H9 (cell line): ENCODE data around the gene ANKRD44. TPM values are rescaled to one million over a fixed set of nuclear protein-coding genes. Genes with fewer than 3 reads are reported as not detected.

Experiments used
- DNase-seq: peaks from one replicate; pipeline ENCODE4 v3.0.0-alpha.2; 2017
- H2AFZ ChIP-seq: one replicate; pipeline ENCODE4 v1.6.1; 2013; ENCODE audit warnings: mild to moderate bottlenecking, low read length, control low read depth, moderate library complexity
- H2AK5ac ChIP-seq: 2 replicates; pipeline ENCODE4 v1.6.1; 2013; ENCODE audit warnings: low read length, control low read depth, mixed read lengths; ENCODE audit not compliant: insufficient read length
- H2BK120ac ChIP-seq: one replicate; pipeline ENCODE4 v1.6.1; 2013; ENCODE audit warnings: low read depth, mild to moderate bottlenecking, low read length, control low read depth, inconsistent platforms; ENCODE audit not compliant: poor library complexity, severe bottlenecking
- H2BK12ac ChIP-seq: 2 replicates; pipeline ENCODE4 v1.6.1; 2013; ENCODE audit warnings: low read length, control low read depth, mixed read lengths, low read depth; ENCODE audit not compliant: insufficient read length
- H2BK15ac ChIP-seq: 2 replicates; pipeline ENCODE4 v1.6.1; 2013; ENCODE audit warnings: low read depth, low read length, control low read depth
- H2BK20ac ChIP-seq: one replicate; pipeline ENCODE4 v1.6.1; 2013; ENCODE audit warnings: low read depth, mild to moderate bottlenecking, low read length, control low read depth, inconsistent platforms; ENCODE audit not compliant: poor library complexity, severe bottlenecking
- H2BK5ac ChIP-seq: 2 replicates; pipeline ENCODE4 v1.6.1; 2013; ENCODE audit warnings: low read length, control low read depth, mixed read lengths; ENCODE audit not compliant: insufficient read length
- H3K14ac ChIP-seq: 2 replicates; pipeline ENCODE4 v1.6.1; 2013; ENCODE audit warnings: low read length, control low read depth; ENCODE audit not compliant: insufficient read depth
- H3K18ac ChIP-seq: 2 replicates; pipeline ENCODE4 v1.6.1; 2013; ENCODE audit warnings: low read depth, mild to moderate bottlenecking, mixed read lengths, low read length, control low read depth; ENCODE audit not compliant: insufficient read length
- H3K23ac ChIP-seq: 2 replicates; pipeline ENCODE4 v1.6.1; 2013; ENCODE audit warnings: low read length, control low read depth, mixed read lengths, low read depth; ENCODE audit not compliant: insufficient read length
- H3K23me2 ChIP-seq: 2 replicates; pipeline ENCODE4 v1.6.1; 2013; ENCODE audit warnings: low read depth, mild to moderate bottlenecking, mixed read lengths, low read length, control low read depth; ENCODE audit not compliant: insufficient read length, poor library complexity, severe bottlenecking
- H3K27ac ChIP-seq: 2 replicates; pipeline ENCODE4 v1.5.1; 2013; ENCODE audit warnings: low read length, control low read depth, mixed read lengths, low read depth; ENCODE audit not compliant: insufficient read length
- H3K27me3 ChIP-seq: 2 replicates; pipeline ENCODE4 v1.6.1; 2013; ENCODE audit warnings: low read length, control low read depth, inconsistent platforms; ENCODE audit not compliant: insufficient read depth
- H3K4ac ChIP-seq: 2 replicates; pipeline ENCODE4 v1.6.1; 2013; ENCODE audit warnings: low read depth, mild to moderate bottlenecking, control low read depth, inconsistent platforms, low read length, moderate library complexity
- H3K4me1 ChIP-seq: 2 replicates; pipeline ENCODE4 v1.6.1; 2013; ENCODE audit warnings: low read length, control low read depth, inconsistent platforms; ENCODE audit not compliant: insufficient read depth
- H3K4me2 ChIP-seq: 2 replicates; pipeline ENCODE4 v1.6.1; 2013; ENCODE audit warnings: low read length, control low read depth, mixed read lengths; ENCODE audit not compliant: insufficient read length, insufficient read depth
- H3K56ac ChIP-seq: 2 replicates; pipeline ENCODE4 v1.6.1; 2013; ENCODE audit warnings: low read depth, mild to moderate bottlenecking, mixed read lengths, low read length, control low read depth; ENCODE audit not compliant: insufficient read length
- H3K79me1 ChIP-seq: 2 replicates; pipeline ENCODE4 v1.6.1; 2013; ENCODE audit warnings: low read depth, mild to moderate bottlenecking, moderate library complexity, low read length, control low read depth, inconsistent platforms; ENCODE audit not compliant: insufficient read depth, poor library complexity, severe bottlenecking
- H3K79me2 ChIP-seq: 2 replicates; pipeline ENCODE4 v1.6.1; 2013; ENCODE audit warnings: low read length, control low read depth, inconsistent platforms; ENCODE audit not compliant: insufficient read depth
- H3K9ac ChIP-seq: 2 replicates; pipeline ENCODE4 v1.6.1; 2013; ENCODE audit warnings: low read length, control low read depth, mixed read lengths; ENCODE audit not compliant: insufficient read length; ENCODE audit errors: extremely low read depth
- H3K9me3 ChIP-seq: one replicate; pipeline ENCODE4 v1.6.1; 2013; ENCODE audit warnings: low read depth, low read length, inconsistent platforms; ENCODE audit not compliant: control insufficient read depth
- H3T11ph ChIP-seq: one replicate; pipeline ENCODE4 v1.6.1; 2013; ENCODE audit warnings: mild to moderate bottlenecking, low read length, control low read depth, inconsistent platforms
- H4K20me1 ChIP-seq: one replicate; pipeline ENCODE4 v1.6.1; 2013; ENCODE audit not compliant: control insufficient read depth, insufficient read length, insufficient read depth
- H4K5ac ChIP-seq: 2 replicates; pipeline ENCODE4 v1.6.1; 2013; ENCODE audit warnings: low read depth, mild to moderate bottlenecking, mixed read lengths, low read length, control low read depth; ENCODE audit not compliant: insufficient read length
- H4K8ac ChIP-seq: replicated peaks from 2 replicates; pipeline ENCODE4 v1.6.1; 2013; ENCODE audit warnings: low read length, control low read depth, mixed read lengths, low read depth; ENCODE audit not compliant: insufficient read length
- H4K91ac ChIP-seq: 2 replicates; pipeline ENCODE4 v1.6.1; 2013; ENCODE audit warnings: low read depth, mild to moderate bottlenecking, moderate library complexity, mixed read lengths, low read length, control low read depth; ENCODE audit not compliant: insufficient read length
- H3K27ac Mint-ChIP-seq, 3 experiments: 2 replicates in 2 of 3; 3 replicates in 1 of 3; pipeline ENCODE4 v1.8.0; 2020 to 2021; ENCODE audit warnings: mixed read lengths in 3 of 3, mild to moderate bottlenecking in 1 of 3, moderate library complexity in 1 of 3
- H3K27me3 Mint-ChIP-seq: 2 replicates; pipeline ENCODE4 v1.8.0; 2021; ENCODE audit warnings: low read depth, mild to moderate bottlenecking, moderate library complexity, mixed read lengths
- H3K36me3 Mint-ChIP-seq, 3 experiments: 2 replicates in 2 of 3; 3 replicates in 1 of 3; pipeline ENCODE4 v1.8.0; 2020 to 2021; ENCODE audit warnings: low read depth in 3 of 3, mixed read lengths in 3 of 3; ENCODE audit not compliant: insufficient read depth in 1 of 3
- H3K4me1 Mint-ChIP-seq, 2 experiments: 2 replicates each; pipeline ENCODE4 v1.8.0; 2020; ENCODE audit warnings: mixed read lengths in 2 of 2
- H3K4me3 Mint-ChIP-seq, 2 experiments: 2 replicates in 1 of 2; 3 replicates in 1 of 2; pipeline ENCODE4 v1.8.0; 2020 to 2021; ENCODE audit warnings: mild to moderate bottlenecking in 2 of 2, mixed read lengths in 2 of 2, moderate library complexity in 1 of 2
- H3K9me3 Mint-ChIP-seq, 2 experiments: 2 replicates in 1 of 2; 3 replicates in 1 of 2; pipeline ENCODE4 v1.8.0; 2020; ENCODE audit warnings: mild to moderate bottlenecking in 2 of 2, mixed read lengths in 2 of 2, moderate library complexity in 1 of 2
- WGBS: extraction: QIAGEN DNeasy Blood & Tissue Kit; methylation state at CpG from one replicate; pipeline ENCODE4 v1.1.7; 2013; ENCODE audit warnings: missing lambda C conversion rate, low lambda C conversion rate, mixed read lengths; ENCODE audit not compliant: insufficient read length; ENCODE audit errors: extremely low coverage; 5-methylcytosine and 5-hydroxymethylcytosine counted together
- total RNA-seq: library from RNA; stranded (reverse); gene quantifications from 2 replicates; pipeline ENCODE4 v1.2.1, GENCODE V29; 2021
- TF ChIP-seq, protein P1 (sequence below): fragments of 200-600 bp; sonication (generic); conservative IDR thresholded peaks from 3 replicates; pipeline ENCODE4 v1.8.0; 2021; ENCODE audit warnings: antibody characterized with exemption, mild to moderate bottlenecking

Gene ANKRD44
- total RNA-seq, 1 experiment from 2014 or later, result 1.9 TPM

DNA sequence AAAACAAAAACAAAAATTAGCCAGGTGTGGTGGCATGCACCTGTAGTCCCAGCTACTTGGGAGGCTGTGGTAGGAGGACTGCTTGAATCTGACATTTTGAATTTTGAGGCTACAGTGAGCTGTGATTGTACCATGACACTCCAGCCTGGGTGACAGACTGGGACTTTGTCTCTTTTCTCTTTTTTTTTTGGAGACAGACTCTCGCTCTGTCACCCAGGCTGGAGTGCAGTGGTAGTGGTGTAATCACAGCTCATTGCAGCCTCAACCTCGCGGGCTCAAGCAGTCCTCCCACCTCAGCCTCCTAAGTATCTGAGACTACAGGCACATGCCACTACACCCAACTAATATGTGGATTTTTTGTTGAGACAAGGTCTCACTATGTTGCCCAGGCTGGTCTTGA lies 35.6 kb downstream of the ANKRD44 start:
- no peak overlapping the region for H3K56ac ChIP-seq
- no peak overlapping the region for H3K9ac ChIP-seq
- H3K4me1 ChIP-seq, result no peaks in the 10 kb centered on the region
- no peak overlapping the region for H2BK12ac ChIP-seq
- H3K23me2 ChIP-seq, result no peaks in the 10 kb centered on the region
- Mint-ChIP-seq H3K36me3 (no peaks in the 10 kb centered on the region), H3K27me3 (no peaks in the 10 kb centered on the region), H3K9me3 (no peaks in the 10 kb centered on the region), H3K27ac (no peak overlapping the region), H3K4me1 (peaks cover under 1 to 4% of the 10 kb centered on the region in 2 experiments; a peak in 3 of 4 replicates), H3K4me3 (no peak overlapping the region)
- no peak overlapping the region for H4K8ac ChIP-seq
- WGBS, result no CpG with 5 or more reads among the region's 3 CpGs
- no peaks in the 10 kb centered on the region for H3K27me3 ChIP-seq
- no peak overlapping the region for H2BK20ac ChIP-seq
- H3K79me1 ChIP-seq, result no peaks in the 10 kb centered on the region
- TF ChIP-seq, protein P1, sequence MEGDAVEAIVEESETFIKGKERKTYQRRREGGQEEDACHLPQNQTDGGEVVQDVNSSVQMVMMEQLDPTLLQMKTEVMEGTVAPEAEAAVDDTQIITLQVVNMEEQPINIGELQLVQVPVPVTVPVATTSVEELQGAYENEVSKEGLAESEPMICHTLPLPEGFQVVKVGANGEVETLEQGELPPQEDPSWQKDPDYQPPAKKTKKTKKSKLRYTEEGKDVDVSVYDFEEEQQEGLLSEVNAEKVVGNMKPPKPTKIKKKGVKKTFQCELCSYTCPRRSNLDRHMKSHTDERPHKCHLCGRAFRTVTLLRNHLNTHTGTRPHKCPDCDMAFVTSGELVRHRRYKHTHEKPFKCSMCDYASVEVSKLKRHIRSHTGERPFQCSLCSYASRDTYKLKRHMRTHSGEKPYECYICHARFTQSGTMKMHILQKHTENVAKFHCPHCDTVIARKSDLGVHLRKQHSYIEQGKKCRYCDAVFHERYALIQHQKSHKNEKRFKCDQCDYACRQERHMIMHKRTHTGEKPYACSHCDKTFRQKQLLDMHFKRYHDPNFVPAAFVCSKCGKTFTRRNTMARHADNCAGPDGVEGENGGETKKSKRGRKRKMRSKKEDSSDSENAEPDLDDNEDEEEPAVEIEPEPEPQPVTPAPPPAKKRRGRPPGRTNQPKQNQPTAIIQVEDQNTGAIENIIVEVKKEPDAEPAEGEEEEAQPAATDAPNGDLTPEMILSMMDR, result no peak
- H3K14ac ChIP-seq, result no peak overlapping the region
- no peak overlapping the region for H4K5ac ChIP-seq
- no peaks in the 10 kb centered on the region for H3K9me3 ChIP-seq
- H3K4ac ChIP-seq, result no peak overlapping the region
- no peak overlapping the region for H4K91ac ChIP-seq
- H2AFZ ChIP-seq, result no peak overlapping the region
- no peak overlapping the region for H3K27ac ChIP-seq
- H2BK15ac ChIP-seq, result no peak overlapping the region
- no peak overlapping the region for H3K23ac ChIP-seq
- no peak overlapping the region for H2BK120ac ChIP-seq
- DNase-seq, result no peak
- H3T11ph ChIP-seq, result no peak overlapping the region
- H2AK5ac ChIP-seq, result no peak overlapping the region
- no peaks in the 10 kb centered on the region for H3K79me2 ChIP-seq
- H3K18ac ChIP-seq, result no peak overlapping the region
- H2BK5ac ChIP-seq, result no peak overlapping the region
- H4K20me1 ChIP-seq, result no peaks in the 10 kb centered on the region
- H3K4me2 ChIP-seq, result no peak overlapping the region
